Endothelial cell of umbilical vein (primary cell): ENCODE data around the gene TTC4. TPM values are rescaled to one million over a fixed set of nuclear protein-coding genes. Genes with fewer than 3 reads are reported as not detected.

Source experiments
- BruUV-seq: library from RNA; stranded (reverse); fragments of 400-500 nt; replicated peaks from 2 replicates; lab custom pipeline; 2021; lab: Mats Ljungman, UMichigan
- CTCF ChIA-PET: fragments of 300-600, 350-600 bp; sonication (Branson Sonifier 250); formaldehyde crosslinking; loops from one replicate; lab custom pipeline; 2021; ENCODE audit warnings: antibody characterized with exemption, inconsistent platforms; lab: Charles Lee
- POLR2A ChIA-PET: fragments of 300-600, 350-600 bp; sonication (Branson Sonifier 250); formaldehyde crosslinking; loops from one replicate; lab custom pipeline; 2021; ENCODE audit warnings: antibody characterized with exemption, inconsistent platforms; lab: Charles Lee
- DNase-seq: peaks from one replicate; pipeline ENCODE4 v3.0.0-alpha.2; 2011; ENCODE audit warnings: low read depth, low spot score
- FAIRE-seq: peaks from 2 replicates; lab custom pipeline; 2011; peaks lifted over from hg19 to GRCh38; lab: Jason Lieb, UNC
- H2AFZ ChIP-seq: 2 replicates; pipeline ENCODE4 v1.6.0; 2012; ENCODE audit warnings: low read depth, low read length, control low read depth, inconsistent platforms
- H3K27ac ChIP-seq: 2 replicates; pipeline ENCODE4 v1.5.1; 2011; ENCODE audit warnings: low read depth, mild to moderate bottlenecking, control low read depth, low read length, moderate library complexity; ENCODE audit not compliant: insufficient read depth
- H3K27me3 ChIP-seq, 2 experiments: 2 replicates each; pipeline versions ENCODE4 v1.6.0 to v1.6.1; 2011; ENCODE audit warnings: low read length in 2 of 2, mixed read lengths in 1 of 2; ENCODE audit not compliant: control insufficient read depth in 2 of 2, insufficient read depth in 2 of 2
- H3K36me3 ChIP-seq, 2 experiments: 2 replicates in 1 of 2; 3 replicates in 1 of 2; pipeline ENCODE4 v1.5.1; 2011; ENCODE audit warnings: low read length in 2 of 2, mild to moderate bottlenecking in 1 of 2, moderate library complexity in 1 of 2; ENCODE audit not compliant: control insufficient read depth in 2 of 2, insufficient read depth in 2 of 2; ENCODE audit errors: extremely low read depth in 1 of 2
- H3K4me1 ChIP-seq: 3 replicates; pipeline ENCODE4 v1.5.1; 2011; ENCODE audit warnings: mild to moderate bottlenecking, low read length; ENCODE audit not compliant: control insufficient read depth, insufficient read depth; ENCODE audit errors: extremely low read depth
- H3K4me2 ChIP-seq: 2 replicates; pipeline ENCODE4 v1.6.1; 2011; ENCODE audit warnings: low read length, control low read depth, mixed read lengths; ENCODE audit not compliant: insufficient read depth
- H3K4me3 ChIP-seq, 3 experiments: fragments of 200-600 bp in 1 of 3; sonication (generic), shearing (Covaris generic) in 1 of 3; replicated peaks in 1 of 3; 2 replicates each; pipeline ENCODE4 v1.5.1; 2011 to 2016; ENCODE audit warnings: control low read depth in 3 of 3, low read length in 3 of 3, mild to moderate bottlenecking in 2 of 3, inconsistent platforms in 1 of 3, low read depth in 1 of 3, moderate library complexity in 1 of 3; ENCODE audit not compliant: insufficient read depth in 1 of 3
- H3K79me2 ChIP-seq: 2 replicates; pipeline ENCODE4 v1.6.0; 2012; ENCODE audit warnings: low read length, inconsistent platforms; ENCODE audit not compliant: control insufficient read depth, insufficient read depth
- H3K9ac ChIP-seq: replicated peaks from 2 replicates; pipeline ENCODE3; 2011; ENCODE audit warnings: low read length, control low read depth; ENCODE audit not compliant: insufficient read depth; ENCODE audit errors: extremely low read depth
- H3K9me1 ChIP-seq: replicated peaks from 3 replicates; pipeline ENCODE4 v1.6.0; 2011; ENCODE audit warnings: mild to moderate bottlenecking, low read length; ENCODE audit not compliant: control insufficient read depth, insufficient read depth; ENCODE audit errors: extremely low read depth
- H3K9me3 ChIP-seq: replicated peaks from 2 replicates; pipeline ENCODE4 v1.5.1; 2012; ENCODE audit warnings: low read length, inconsistent platforms; ENCODE audit not compliant: control insufficient read depth, insufficient read depth
- H4K20me1 ChIP-seq: replicated peaks from 2 replicates; pipeline ENCODE3; 2011; ENCODE audit warnings: mild to moderate bottlenecking, low read length; ENCODE audit not compliant: control insufficient read depth, insufficient read depth; ENCODE audit errors: extremely low read depth
- CTCF ChIP-seq, 2 donors: IDR thresholded peaks; 1 replicate in 1 of 2; 2 replicates in 1 of 2; pipeline ENCODE4 v1.5.1; 2011; ENCODE audit warnings: low read length in 2 of 2, mild to moderate bottlenecking in 2 of 2, moderate library complexity in 2 of 2, control low read depth in 1 of 2, inconsistent platforms in 1 of 2, low read depth in 1 of 2; ENCODE audit not compliant: insufficient read depth in 1 of 2; ENCODE audit errors: extremely low read depth in 1 of 2
- EZH2 ChIP-seq: IDR thresholded peaks from 2 replicates; pipeline ENCODE4 v1.6.1; 2012; ENCODE audit warnings: borderline replicate concordance, low read depth, mild to moderate bottlenecking, moderate library complexity, low read length, inconsistent platforms; ENCODE audit not compliant: severe bottlenecking
- FOS ChIP-seq: IDR thresholded peaks from 2 replicates; pipeline ENCODE4 v1.6.1; 2011; ENCODE audit warnings: mild to moderate bottlenecking, low read length, moderate library complexity, borderline replicate concordance; ENCODE audit not compliant: insufficient read depth
- GATA2 ChIP-seq: IDR thresholded peaks from 2 replicates; pipeline ENCODE4 v1.7.0; 2011; ENCODE audit warnings: low read depth, mild to moderate bottlenecking, moderate library complexity, mixed read lengths, low read length; ENCODE audit not compliant: insufficient read length, insufficient read depth
- JUN ChIP-seq: IDR thresholded peaks from 2 replicates; pipeline ENCODE4 v1.6.1; 2011; ENCODE audit warnings: borderline replicate concordance, low read depth; ENCODE audit not compliant: insufficient read length, insufficient read depth
- MYC ChIP-seq: IDR thresholded peaks from one replicate; pipeline ENCODE4 v1.6.1; 2011; ENCODE audit warnings: mild to moderate bottlenecking, low read depth, low read length
- POLR2A ChIP-seq: IDR thresholded peaks from 2 replicates; pipeline ENCODE4 v1.6.1; 2012; ENCODE audit warnings: low read depth, mild to moderate bottlenecking, control low read depth, low read length
- POLR2AphosphoS5 ChIP-seq: IDR thresholded peaks from 2 replicates; pipeline ENCODE4 v1.6.1; 2012; ENCODE audit warnings: low read depth, mild to moderate bottlenecking, control low read depth, low read length, moderate library complexity; ENCODE audit not compliant: insufficient read depth
- dilution Hi-C: fragments of 300-500 bp; cut with MboI; formaldehyde crosslinking; loops from one replicate; pipeline ENCODE4 v1.15.0; 2019; ENCODE audit warnings: low sequenced_read_pairs; ENCODE audit not compliant: extremely low pct_ligation_motif_present
- intact Hi-C: fragments of 100-400 bp; cut with micrococcal nuclease; formaldehyde crosslinking; loops from one replicate; pipeline ENCODE4 v1.10.0; 2022
- polyA plus RNA-seq, 4 experiments: library from polyadenylated mRNA; depleted of rRNA in 3 of 4; stranded (reverse) in 3 of 4; unstranded in 1 of 4; fragments of >200 nt; gene quantifications; 2 replicates each; pipeline versions ENCODE4 v1.2.1 to v1.2.3, GENCODE V29; 2011 to 2012; ENCODE audit warnings: missing spikeins in 1 of 4
- total RNA-seq: library from RNA; stranded (reverse); gene quantifications from 2 replicates; pipeline ENCODE4 v1.2.3, GENCODE V29; 2021
- TF ChIP-seq, protein P1 (sequence below): IDR thresholded peaks from 2 replicates; pipeline ENCODE4 v1.6.1; 2011; ENCODE audit not compliant: insufficient read depth, insufficient read length

TTC4 gene
- total and polyA plus RNA-seq, 2 donors (not counting 3 experiments of a cell fraction or from before 2014, with no cell fraction given) = 19.2 to 28.8 TPM

DNA sequence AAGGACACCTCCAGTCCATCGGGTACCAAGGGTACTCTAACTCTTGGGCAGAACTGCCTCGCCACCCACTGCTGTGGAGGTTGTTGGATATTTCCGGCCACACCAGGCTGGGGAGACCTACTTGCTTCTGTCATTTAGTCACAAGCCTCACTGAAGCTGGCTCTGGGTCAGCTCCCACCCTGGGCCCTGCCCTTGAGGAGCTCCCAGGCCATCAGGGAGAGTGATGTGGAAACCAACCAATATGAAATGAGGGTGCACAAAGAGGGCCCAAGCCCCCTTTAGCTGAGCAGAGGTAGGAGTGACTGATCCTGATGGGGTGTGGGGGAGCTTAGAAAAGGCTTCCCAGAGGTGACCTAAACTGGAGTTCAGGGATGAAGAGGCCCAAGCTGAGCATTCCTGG, 29.0 kb downstream of the TTC4 start:
- intact Hi-C loops = no loop called here
- Histone ChIP-seq H3K4me3 (no peak overlapping the region), H3K27ac (no peak overlapping the region), H3K4me1 (no peaks in the 10 kb centered on the region), H3K79me2 (no peaks in the 10 kb centered on the region), H3K27me3 (no peaks in the 10 kb centered on the region), H3K4me2 (no peak overlapping the region), H4K20me1 (no peaks in the 10 kb centered on the region), H2AFZ (no peak overlapping the region), H3K9ac (no peak overlapping the region), H3K9me1 (no peaks in the 10 kb centered on the region), H3K9me3 (no peaks in the 10 kb centered on the region), H3K36me3 (peaks cover 4 to 16% of the 10 kb centered on the region in 2 experiments)
- no peak for FAIRE-seq
- CTCF ChIA-PET = interaction anchor here (1.4 to 1.7 kb wide), 3 partner anchors 10 to 18 kb away, joined by 3 to 5 read pairs (median 4); no protein-coding TSS in a partner anchor
- DNase-seq = no peak
- BruUV-seq = no TSS peak
- POLR2A ChIA-PET = no interaction called here
- dilution Hi-C loops = no loop called here
- TF ChIP-seq EZH2 (no peak), JUN (no peak), MYC (no peak), POLR2A (no peak), FOS (no peak), POLR2AphosphoS5 (no peak), GATA2 (no peak), CTCF (IDR thresholded peaks at IDR 0.05; ENCODE audit: extremely low read depth in 1 of 2, insufficient read depth in 1 of 2, low read depth in 1 of 2, low read length in 2 of 2) (no peak)
- TF ChIP-seq, protein P1, sequence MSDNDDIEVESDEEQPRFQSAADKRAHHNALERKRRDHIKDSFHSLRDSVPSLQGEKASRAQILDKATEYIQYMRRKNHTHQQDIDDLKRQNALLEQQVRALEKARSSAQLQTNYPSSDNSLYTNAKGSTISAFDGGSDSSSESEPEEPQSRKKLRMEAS = no peak
